MG63 (cell line): ENCODE data around the gene WTAP. TPM values are rescaled to one million over a fixed set of nuclear protein-coding genes. Genes with fewer than 3 reads are reported as not detected.
"Not testable (repeated sequence)": the region's sequence is repeated elsewhere in the genome, so short reads cannot be mapped to it uniquely, and the experiment has no call there.

ENCODE experiments used
- DNase-seq: peaks from one replicate; pipeline ENCODE4 v3.0.0-alpha.2; 2020
- H3K27me3 ChIP-seq: fragments of 250-450 bp; sonication (Bioruptor Pico); 2 replicates; pipeline ENCODE4 v1.5.1; 2020; ENCODE audit warnings: mild to moderate bottlenecking, moderate library complexity
- H3K36me3 ChIP-seq: fragments of 250-450 bp; sonication (Bioruptor Pico); 2 replicates; pipeline ENCODE4 v1.5.1; 2020; ENCODE audit warnings: mild to moderate bottlenecking, moderate library complexity
- H3K4me3 ChIP-seq: fragments of 250-450 bp; sonication (Bioruptor Pico); 2 replicates; pipeline ENCODE4 v1.5.1; 2020; ENCODE audit warnings: mild to moderate bottlenecking, moderate library complexity
- H3K9me3 ChIP-seq: fragments of 250-450 bp; sonication (Bioruptor Pico); 2 replicates; pipeline ENCODE4 v1.5.1; 2020; ENCODE audit warnings: mild to moderate bottlenecking, moderate library complexity
- total RNA-seq: library from RNA; depleted of rRNA; stranded (reverse); fragments of >200 nt; shearing (Covaris generic); gene quantifications from 2 replicates; pipeline ENCODE4 v1.2.3, GENCODE V29; 2014; ENCODE audit warnings: low replicate concordance

WTAP gene
- total RNA-seq, 1 experiment from 2014 or later: 65.3 TPM

GRCh38 chr6:159742165-159742564 lies 14.9 kb downstream of the WTAP start:
- H3K4me3 ChIP-seq: no peak overlapping the region
- H3K9me3 ChIP-seq: no peaks in the 10 kb centered on the region
- peaks cover 89% of the 10 kb centered on the region for H3K36me3 ChIP-seq
- DNase-seq: no peak
- H3K27me3 ChIP-seq: no peaks in the 10 kb centered on the region

GRCh38 chr6:159745081-159745480 lies 17.8 kb downstream of the WTAP start:
- Histone ChIP-seq H3K9me3 (no peaks in the 10 kb centered on the region), H3K27me3 (no peaks in the 10 kb centered on the region), H3K36me3 (peaks cover 95% of the 10 kb centered on the region), H3K4me3 (no peak overlapping the region)
- no peak for DNase-seq

- no peak overlapping the region for H3K4me3 ChIP-seq
- peaks cover 93% of the 10 kb centered on the region for H3K36me3 ChIP-seq
- H3K27me3 ChIP-seq: no peaks in the 10 kb centered on the region
- no peaks in the 10 kb centered on the region for H3K9me3 ChIP-seq
- DNase-seq: no peak
Observed at GRCh38 chr6:159746759-159747158, 19.5 kb downstream of the WTAP start.

DNA sequence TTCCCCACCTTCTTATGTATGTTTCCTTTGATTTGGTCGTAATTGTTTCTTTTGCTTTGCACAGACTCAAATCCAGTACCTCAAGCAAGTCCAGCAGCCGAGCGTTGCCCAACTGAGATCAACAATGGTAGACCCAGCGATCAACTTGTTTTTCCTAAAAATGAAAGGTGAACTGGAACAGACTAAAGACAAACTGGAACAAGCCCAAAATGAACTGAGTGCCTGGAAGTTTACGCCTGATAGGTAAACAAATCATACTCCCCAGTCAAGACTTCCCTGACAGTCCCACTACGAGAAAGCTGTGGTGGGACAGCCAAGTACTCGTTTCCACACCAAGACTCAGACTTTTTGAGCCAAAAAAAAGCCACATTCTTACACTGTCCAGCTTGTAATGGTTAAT lies 20.8 kb downstream of the WTAP start:
- H3K4me3 ChIP-seq, H3K27me3 ChIP-seq, H3K9me3 ChIP-seq, DNase-seq: not testable (repeated sequence)
- H3K36me3 ChIP-seq: peaks cover 90% of the 10 kb centered on the region

DNA sequence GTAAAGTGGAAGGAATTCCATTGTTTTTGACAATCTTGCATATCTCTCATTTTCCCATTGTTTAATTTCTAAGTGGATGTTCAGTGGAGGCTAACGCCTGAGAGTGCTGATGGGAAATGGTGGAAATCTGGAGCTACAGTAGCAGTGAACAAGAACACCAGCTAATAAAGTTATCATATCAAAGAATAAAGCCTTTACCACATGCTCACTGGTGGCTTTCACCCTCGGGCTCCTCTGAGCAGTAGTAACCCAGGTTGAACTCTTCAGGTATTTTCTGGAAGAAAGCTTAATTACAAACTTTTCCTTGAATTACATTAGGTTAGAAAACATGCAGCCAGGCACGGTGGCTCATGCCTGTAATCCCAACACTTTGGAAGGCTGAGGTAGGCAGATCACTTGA lies 24.1 kb downstream of the WTAP start:
- no peaks in the 10 kb centered on the region for H3K27me3 ChIP-seq
- no peak overlapping the region for H3K4me3 ChIP-seq
- no peaks in the 10 kb centered on the region for H3K9me3 ChIP-seq
- H3K36me3 ChIP-seq: peaks cover 87% of the 10 kb centered on the region
- DNase-seq: no peak

- Histone ChIP-seq H3K36me3 (peaks cover 81% of the 10 kb centered on the region), H3K27me3 (no peaks in the 10 kb centered on the region), H3K4me3 (no peak overlapping the region), H3K9me3 (no peaks in the 10 kb centered on the region)
- DNase-seq: no peak
Observed at GRCh38 chr6:159753081-159753872, 26.0 kb downstream of the WTAP start.

DNA sequence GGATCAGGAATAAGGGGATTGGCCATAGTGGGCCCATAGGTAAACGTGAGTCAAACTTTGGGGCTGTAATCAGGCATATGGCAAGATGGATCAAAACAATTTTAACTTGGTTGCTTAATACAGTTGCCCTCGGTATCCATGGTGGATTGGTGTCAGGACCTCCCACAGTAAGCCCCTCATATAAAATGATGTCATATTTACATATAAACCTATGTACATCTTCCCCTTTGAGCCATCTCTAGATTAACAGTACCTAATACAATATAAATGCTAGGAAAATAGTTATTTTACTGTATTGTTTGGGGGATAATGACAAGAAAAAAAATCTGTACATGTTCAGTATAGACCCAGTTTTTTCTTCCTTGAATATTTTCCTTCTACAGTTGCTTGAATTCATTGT lies 27.1 kb downstream of the WTAP start:
- H3K9me3 ChIP-seq: no peaks in the 10 kb centered on the region
- no peak for DNase-seq
- H3K27me3 ChIP-seq: no peaks in the 10 kb centered on the region
- H3K36me3 ChIP-seq: peaks cover 77% of the 10 kb centered on the region
- H3K4me3 ChIP-seq: no peak overlapping the region

DNA sequence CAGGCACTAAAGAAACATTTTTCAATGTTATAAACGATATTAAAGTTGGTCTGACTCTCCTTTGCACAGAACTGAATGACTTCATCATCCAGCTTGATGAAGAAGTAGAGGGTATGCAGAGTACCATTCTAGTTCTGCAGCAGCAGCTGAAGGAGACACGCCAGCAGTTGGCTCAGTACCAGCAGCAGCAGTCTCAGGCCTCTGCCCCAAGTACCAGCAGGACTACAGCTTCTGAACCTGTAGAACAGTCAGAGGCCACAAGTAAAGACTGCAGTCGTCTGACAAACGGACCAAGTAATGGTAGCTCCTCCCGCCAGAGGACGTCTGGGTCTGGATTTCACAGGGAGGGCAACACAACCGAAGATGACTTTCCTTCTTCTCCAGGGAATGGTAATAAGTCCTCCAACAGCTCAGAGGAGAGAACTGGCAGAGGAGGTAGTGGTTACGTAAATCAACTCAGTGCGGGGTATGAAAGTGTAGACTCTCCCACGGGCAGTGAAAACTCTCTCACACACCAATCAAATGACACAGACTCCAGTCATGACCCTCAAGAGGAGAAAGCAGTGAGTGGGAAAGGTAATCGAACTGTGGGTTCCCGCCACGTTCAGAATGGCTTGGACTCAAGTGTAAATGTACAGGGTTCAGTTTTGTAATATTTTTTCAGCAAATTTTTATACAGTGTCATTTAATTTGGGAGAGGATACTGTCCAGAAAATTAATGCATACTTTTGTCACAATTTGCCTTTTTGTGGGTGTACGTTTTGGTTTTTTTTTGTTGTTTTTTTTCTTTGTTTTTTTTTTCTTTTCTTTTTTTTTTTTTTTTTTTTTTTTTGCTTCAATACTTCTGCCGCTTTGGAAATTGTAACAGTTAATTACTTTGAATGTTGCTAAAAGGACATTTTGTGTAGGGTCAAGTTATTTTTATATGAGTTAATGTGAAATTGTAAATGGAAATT lies 27.9 kb downstream of the WTAP start:
- peaks cover 74% of the 10 kb centered on the region for H3K36me3 ChIP-seq
- H3K4me3 ChIP-seq: no peak overlapping the region
- no peak for DNase-seq
- H3K9me3 ChIP-seq: no peaks in the 10 kb centered on the region
- H3K27me3 ChIP-seq: no peaks in the 10 kb centered on the region

DNA sequence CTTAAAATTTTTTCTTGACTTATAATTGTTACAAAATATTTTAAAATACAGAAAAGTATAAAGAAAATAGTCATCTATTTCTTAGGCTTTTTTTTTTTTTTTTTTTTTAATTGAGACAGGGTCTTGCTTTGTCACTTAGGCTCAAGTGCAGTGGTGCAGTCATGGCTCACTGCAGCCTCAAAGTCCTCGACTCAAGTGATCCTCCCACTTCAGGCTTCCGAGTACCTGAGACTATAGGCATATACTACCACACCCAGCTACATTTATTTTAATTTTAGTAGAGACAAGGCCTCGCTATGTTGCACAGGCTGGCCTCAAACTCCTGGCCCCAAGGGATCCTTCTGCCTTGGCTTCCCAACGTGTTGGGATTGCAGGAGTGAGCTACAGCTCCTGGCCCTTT lies 29.2 kb downstream of the WTAP start:
- H3K36me3 ChIP-seq: peaks cover 69% of the 10 kb centered on the region
- no peaks in the 10 kb centered on the region for H3K27me3 ChIP-seq
- DNase-seq: no peak
- no peak overlapping the region for H3K4me3 ChIP-seq
- H3K9me3 ChIP-seq: no peaks in the 10 kb centered on the region

GRCh38 chr6:159758031-159759001 lies 31.0 kb downstream of the WTAP start:
- Histone ChIP-seq H3K36me3 (peaks cover 61% of the 10 kb centered on the region), H3K4me3 (no peak overlapping the region), H3K9me3 (no peaks in the 10 kb centered on the region), H3K27me3 (no peaks in the 10 kb centered on the region)
- peak; percentile 8 for DNase-seq

- H3K9me3 ChIP-seq: no peaks in the 10 kb centered on the region
- no peak overlapping the region for H3K4me3 ChIP-seq
- no peaks in the 10 kb centered on the region for H3K27me3 ChIP-seq
- H3K36me3 ChIP-seq: peaks cover 57% of the 10 kb centered on the region
- DNase-seq: no peak
Observed at GRCh38 chr6:159759645-159760044, 32.3 kb downstream of the WTAP start.

GRCh38 chr6:159760602-159761057 lies 33.3 kb downstream of the WTAP start:
- H3K27me3 ChIP-seq: no peaks in the 10 kb centered on the region
- peak; percentile 26 for DNase-seq
- peak overlapping the region; percentile 77; the same call in 1 of the 2 replicates for H3K4me3 ChIP-seq
- H3K9me3 ChIP-seq: no peaks in the 10 kb centered on the region
- H3K36me3 ChIP-seq: peaks cover 49% of the 10 kb centered on the region

DNA sequence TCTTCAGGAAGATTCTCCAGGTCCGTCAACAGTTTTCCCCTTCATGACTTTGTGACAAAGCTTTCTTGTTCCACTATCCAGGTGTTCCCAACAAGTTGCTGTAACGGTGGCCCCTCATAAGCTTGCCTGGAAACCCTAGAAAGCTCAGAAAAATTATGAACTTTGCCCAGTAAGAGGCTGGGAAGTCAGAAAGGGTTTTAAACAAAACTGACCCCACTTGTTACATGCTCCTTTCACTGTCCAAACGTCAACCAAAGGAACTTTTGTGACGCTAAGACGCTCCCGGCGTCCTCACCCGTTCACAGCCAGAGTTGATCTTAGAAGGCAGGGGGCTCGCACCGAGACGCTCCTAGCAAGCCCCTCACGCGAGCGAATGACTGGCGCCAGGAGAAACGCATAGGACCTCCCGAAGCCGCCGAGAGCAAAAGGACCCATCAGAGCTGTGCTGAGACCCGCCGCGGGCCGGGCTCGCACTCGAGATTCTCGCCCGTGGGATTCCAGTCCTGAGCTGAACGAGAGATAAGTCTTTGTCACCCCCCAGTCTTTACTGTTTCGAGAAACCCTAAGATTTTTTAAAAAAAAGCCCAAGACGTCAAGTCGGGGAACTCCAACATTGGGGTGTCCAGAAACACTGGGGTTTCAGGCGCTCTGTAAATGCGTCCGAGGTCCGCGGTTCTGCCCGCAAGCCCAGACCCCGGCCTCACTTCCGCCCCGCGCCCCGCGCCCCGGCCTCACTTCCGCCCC lies 34.0 kb downstream of the WTAP start:
- H3K9me3 ChIP-seq: no peaks in the 10 kb centered on the region
- H3K4me3 ChIP-seq: peak overlapping the region; percentile 77
- DNase-seq: peak; percentile 26
- H3K27me3 ChIP-seq: no peaks in the 10 kb centered on the region
- peaks cover 43% of the 10 kb centered on the region for H3K36me3 ChIP-seq

DNA sequence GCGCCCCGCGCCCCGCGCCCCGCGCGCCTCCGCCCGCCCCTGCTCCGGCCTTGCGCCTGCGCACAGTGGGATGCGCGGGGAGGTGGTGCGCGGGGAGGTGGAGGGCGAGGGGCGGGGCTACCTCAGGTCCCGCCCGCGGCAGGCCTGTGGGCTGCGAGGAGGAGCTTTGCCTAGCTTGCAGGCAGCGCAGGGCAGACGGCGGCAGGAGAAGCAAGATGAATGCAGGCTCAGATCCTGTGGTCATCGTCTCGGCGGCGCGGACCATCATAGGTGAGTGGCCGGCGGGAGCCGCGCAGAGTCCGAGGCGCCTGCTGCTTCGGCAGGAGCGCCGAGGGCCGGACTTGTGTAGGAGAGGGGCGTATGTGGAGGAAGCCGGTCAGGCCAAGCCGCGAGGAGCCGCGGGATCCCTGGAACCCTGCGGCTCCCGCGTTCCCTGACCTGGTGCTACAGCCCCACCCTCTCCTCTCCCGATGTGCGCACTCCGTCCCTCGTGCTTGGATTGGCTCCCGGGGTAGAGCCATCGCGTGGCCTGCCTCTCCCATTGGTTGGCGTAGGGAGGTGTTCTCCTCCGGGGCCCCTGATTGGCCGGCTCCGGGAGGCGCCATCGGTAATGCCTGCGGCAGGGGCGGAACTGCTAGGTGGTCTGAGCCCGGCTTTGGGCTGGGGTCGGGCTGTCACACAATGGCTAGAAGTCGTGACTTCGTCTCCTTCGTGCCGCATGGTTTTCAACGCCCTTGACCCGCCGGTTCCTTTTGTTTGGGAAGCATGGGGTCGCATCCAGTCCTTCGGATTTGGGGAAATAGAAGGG lies 34.8 kb downstream of the WTAP start, which contains the start of gene ACAT2:
ACAT2 (plus strand) TSS at position 173 of the 808 bp plus-strand sequence; CDS start at position 216, 43 bp downstream.
- peak; percentile 97 for DNase-seq
- peak within 1 kb of the TSS; percentile 77 for H3K4me3 ChIP-seq

More for the DNA sequence above, 34.8 kb downstream of the WTAP start, which contains the start of gene ACAT2:
- H3K9me3 ChIP-seq: no peaks in the 10 kb centered on the region
- peaks cover 44% of the 10 kb centered on the region for H3K36me3 ChIP-seq
- no peaks in the 10 kb centered on the region for H3K27me3 ChIP-seq
